ENCODE results near the gene NUDT14.

Gene NUDT14

GRCh38 chr14:105172476-105172875 lies 8.6 kb downstream of the NUDT14 start:
- TF ChIP-seq CTCF (IDR thresholded peaks at IDR 0.05; ENCODE audit: low read depth, low read length, missing control alignments): no peak
- no peak overlapping the region for H3K4me3 ChIP-seq (replicated peaks; ENCODE audit: low read depth, low read length)
- DNase-seq (ENCODE audit: extremely low read depth, low read depth): no peak

- no peak for DNase-seq (ENCODE audit: extremely low read depth, low read depth)
- TF ChIP-seq CTCF (IDR thresholded peaks at IDR 0.05; ENCODE audit: low read depth, low read length, missing control alignments): no peak
- no peak overlapping the region for H3K4me3 ChIP-seq (replicated peaks; ENCODE audit: low read depth, low read length)
Observed at GRCh38 chr14:105171004-105171673, 10.0 kb downstream of the NUDT14 start.

- DNase-seq (ENCODE audit: extremely low read depth, low read depth): no peak
- H3K4me3 ChIP-seq (replicated peaks; ENCODE audit: low read depth, low read length): no peak overlapping the region
- TF ChIP-seq CTCF (IDR thresholded peaks at IDR 0.05; ENCODE audit: low read depth, low read length, missing control alignments): no peak
Observed at GRCh38 chr14:105169776-105170655, 11.1 kb downstream of the NUDT14 start.

GRCh38 chr14:105168979-105169507 lies 12.1 kb downstream of the NUDT14 start:
- DNase-seq (ENCODE audit: extremely low read depth, low read depth): no peak
- no peak overlapping the region for H3K4me3 ChIP-seq (replicated peaks; ENCODE audit: low read depth, low read length)
- TF ChIP-seq CTCF (IDR thresholded peaks at IDR 0.05; ENCODE audit: low read depth, low read length, missing control alignments): peak; percentile 57

DNA sequence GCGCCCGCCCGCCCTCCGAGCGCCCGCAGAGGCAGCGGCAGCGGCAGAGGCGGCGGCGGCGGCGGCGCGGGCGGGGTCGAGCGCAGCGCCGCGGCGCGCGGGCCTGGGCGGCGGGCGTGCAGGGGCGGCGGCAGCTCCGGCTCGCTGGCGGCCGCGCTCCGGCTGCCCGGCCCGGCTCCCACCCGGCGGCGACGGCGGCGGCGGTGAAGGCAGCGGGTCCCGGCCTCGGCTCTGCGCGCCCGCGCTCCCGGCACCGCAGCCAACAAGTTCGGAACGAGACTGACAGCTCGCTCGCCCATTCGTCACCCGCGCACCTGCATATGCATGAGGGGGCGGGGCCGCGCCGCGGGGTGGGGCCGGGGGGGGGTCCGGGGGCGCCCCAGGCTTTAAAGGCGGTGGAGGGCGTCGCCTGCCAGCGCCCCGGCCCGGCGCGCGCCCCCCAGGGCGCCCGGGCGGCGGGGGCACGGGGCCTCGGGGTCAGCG lies 12.6 kb downstream of the NUDT14 start, which contains the start of gene JAG2:
JAG2 (minus strand) TSS at position 281 of the 483 bp plus-strand sequence. CDS start 356 bp downstream, outside the sequence.
- TF ChIP-seq CTCF (IDR thresholded peaks at IDR 0.05; ENCODE audit: low read depth, low read length, missing control alignments): no peak
- no peak within 1 kb of the TSS for H3K4me3 ChIP-seq (replicated peaks; ENCODE audit: low read depth, low read length)
- no peak for DNase-seq (ENCODE audit: extremely low read depth, low read depth)

DNA sequence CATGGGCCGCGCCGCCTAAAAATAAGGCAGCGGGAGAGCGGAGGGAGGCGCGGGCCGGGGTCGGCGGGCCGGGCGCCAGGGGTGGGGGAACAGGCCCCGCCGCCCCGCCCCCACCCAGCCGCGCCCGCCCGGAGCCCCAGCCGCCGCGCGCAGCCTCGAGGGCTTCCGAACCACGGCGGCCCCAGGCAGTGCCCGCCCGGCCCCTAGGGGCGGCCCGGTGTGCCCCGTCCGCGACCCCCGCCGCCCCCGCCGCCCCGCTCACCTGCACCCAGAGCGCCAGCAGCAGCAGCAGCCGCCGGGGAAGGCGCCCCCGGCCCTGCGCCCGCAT lies 13.1 kb downstream of the NUDT14 start:
- DNase-seq (ENCODE audit: extremely low read depth, low read depth): no peak
- H3K4me3 ChIP-seq (replicated peaks; ENCODE audit: low read depth, low read length): no peak overlapping the region
- TF ChIP-seq CTCF (IDR thresholded peaks at IDR 0.05; ENCODE audit: low read depth, low read length, missing control alignments): no peak

Data from HFF-Myc (cell line).